HG03280 (cell line): Measurements from ENCODE around the gene CNN1.

ENCODE experiments used
- ATAC-seq: cut with Tn5 transposase; IDR thresholded peaks from one replicate; pipeline ENCODE4 v1.9.1; 2021; ENCODE audit warnings: mild to moderate bottlenecking, moderate library complexity; ENCODE audit not compliant: unreplicated experiment

The CNN1 gene

GRCh38 chr19:11538232-11539036, at the start of gene CNN1:
Gene CNN1 (plus strand): TSS chr19:11538851. CDS start chr19:11538928, 77 bp downstream.
- ATAC-seq = no peak

- no peak for ATAC-seq
Observed at GRCh38 chr19:11489378-11489777, 49.3 kb upstream of the CNN1 start.

GRCh38 chr19:11494634-11495285, 43.9 kb upstream of the CNN1 start:
- ATAC-seq = no peak

GRCh38 chr19:11495481-11495880, 43.2 kb upstream of the CNN1 start:
- no peak for ATAC-seq

GRCh38 chr19:11495885-11496284, 42.8 kb upstream of the CNN1 start:
- no peak for ATAC-seq

GRCh38 chr19:11496391-11497163, 42.1 kb upstream of the CNN1 start:
- ATAC-seq = no peak

- ATAC-seq = no peak
Observed at GRCh38 chr19:11499220-11499726, 39.4 kb upstream of the CNN1 start.

- ATAC-seq = no peak
Observed at GRCh38 chr19:11499890-11500420, 38.7 kb upstream of the CNN1 start.

- ATAC-seq = no peak
Observed at GRCh38 chr19:11504502-11505031, 34.1 kb upstream of the CNN1 start.

GRCh38 chr19:11505032-11505503, 33.6 kb upstream of the CNN1 start:
- ATAC-seq = peak; percentile 88

- peak; percentile 56 for ATAC-seq
Observed at GRCh38 chr19:11505504-11506100, 33.0 kb upstream of the CNN1 start, which contains the start of gene ZNF653. Gene ZNF653 (minus strand): TSS chr19:11505839. CDS start chr19:11505786, 53 bp downstream.

GRCh38 chr19:11506101-11506555, 32.5 kb upstream of the CNN1 start:
- peak; percentile 29 for ATAC-seq

- no peak for ATAC-seq
Observed at GRCh38 chr19:11506967-11507366, 31.7 kb upstream of the CNN1 start.

- ATAC-seq = no peak
Observed at GRCh38 chr19:11507370-11508078, 31.1 kb upstream of the CNN1 start.

GRCh38 chr19:11510444-11510843, 28.2 kb upstream of the CNN1 start:
- no peak for ATAC-seq

GRCh38 chr19:11513946-11514345, 24.7 kb upstream of the CNN1 start:
- no peak for ATAC-seq

GRCh38 chr19:11519138-11519537, 19.5 kb upstream of the CNN1 start:
- ATAC-seq = no peak

- peak; percentile 93 for ATAC-seq
Observed at GRCh38 chr19:11528551-11529341, 9.9 kb upstream of the CNN1 start, which contains the start of gene ECSIT. Gene ECSIT (minus strand): TSS chr19:11529134. CDS start chr19:11519170, 9,964 bp downstream.
